OCI-LY7 (cell line): ENCODE measurements around the gene PCDH9. TPM values are rescaled to one million over a fixed set of nuclear protein-coding genes. Genes with fewer than 3 reads are reported as not detected.

ENCODE experiments used
- BruUV-seq: library from RNA; stranded (reverse); fragments of 400-500 nt; replicated peaks from 2 replicates; lab custom pipeline; 2021; lab: Mats Ljungman, UMichigan
- CTCF ChIA-PET: fragments of 300-600 bp; sonication (Branson Sonifier 250); formaldehyde crosslinking; loops from one replicate; lab custom pipeline; 2022; ENCODE audit warnings: antibody characterized with exemption; ENCODE audit not compliant: unreplicated experiment; lab: Charles Lee
- POLR2A ChIA-PET: fragments of 300-600 bp; sonication (Branson Sonifier 250); formaldehyde crosslinking; loops from one replicate; lab custom pipeline; 2022; ENCODE audit warnings: antibody characterized with exemption; lab: Charles Lee
- DNase-seq: peaks from one replicate; pipeline ENCODE4 v3.0.0-alpha.2; 2015; ENCODE audit warnings: low spot score
- H2AFZ ChIP-seq: fragments of 200-600 bp; sonication (generic), shearing (Covaris generic); 2 replicates; pipeline ENCODE4 v1.6.1; 2014; ENCODE audit warnings: mild to moderate bottlenecking, antibody characterized with exemption, low read length, moderate library complexity
- H3K27ac ChIP-seq: fragments of 200-600 bp; sonication (generic); 2 replicates; pipeline ENCODE4 v1.5.1; 2014; ENCODE audit warnings: mixed run types, low read depth, mild to moderate bottlenecking, moderate library complexity, low read length, inconsistent platforms; ENCODE audit not compliant: poor library complexity, severe bottlenecking
- H3K36me3 ChIP-seq: fragments of 200-600 bp; sonication (generic); 2 replicates; pipeline ENCODE4 v1.6.1; 2014; ENCODE audit warnings: mild to moderate bottlenecking, antibody characterized with exemption, low read length, moderate library complexity, mixed read lengths; ENCODE audit not compliant: insufficient read depth
- H3K4me1 ChIP-seq: fragments of 200-600 bp; sonication (generic); 2 replicates; pipeline ENCODE4 v1.5.1; 2014; ENCODE audit warnings: mild to moderate bottlenecking, low read length; ENCODE audit not compliant: insufficient read depth, poor library complexity, severe bottlenecking
- H3K4me2 ChIP-seq: fragments of 200-600 bp; sonication (generic); 2 replicates; pipeline ENCODE4 v1.6.1; 2014; ENCODE audit warnings: mild to moderate bottlenecking, low read length
- H3K4me3 ChIP-seq: fragments of 200-600 bp; sonication (generic); 2 replicates; pipeline ENCODE4 v1.5.1; 2014; ENCODE audit warnings: mild to moderate bottlenecking, low read depth, low read length; ENCODE audit not compliant: poor library complexity, severe bottlenecking
- H3K79me2 ChIP-seq: fragments of 200-600 bp; sonication (generic); 2 replicates; pipeline ENCODE4 v1.6.1; 2016; ENCODE audit warnings: low read depth, mild to moderate bottlenecking, low read length, moderate library complexity, mixed read lengths; ENCODE audit not compliant: insufficient read depth
- H3K9me2 ChIP-seq: fragments of 200-600 bp; sonication (generic); 2 replicates; pipeline ENCODE4 v1.6.1; 2016; ENCODE audit warnings: mild to moderate bottlenecking, low read length, mixed read lengths; ENCODE audit not compliant: insufficient read depth
- H3K9me3 ChIP-seq: fragments of 200-600 bp; sonication (generic); 2 replicates; pipeline ENCODE4 v1.6.1; 2014; ENCODE audit warnings: mild to moderate bottlenecking, mixed run types, low read length, mixed read lengths
- H4K20me1 ChIP-seq: fragments of 200-600 bp; sonication (generic); 2 replicates; pipeline ENCODE4 v1.6.1; 2014; ENCODE audit warnings: mild to moderate bottlenecking, antibody characterized with exemption, low read length, moderate library complexity, mixed read lengths; ENCODE audit not compliant: insufficient read depth
- EZH2phosphoT487 ChIP-seq: fragments of 200-600 bp; sonication (generic); IDR thresholded peaks from 2 replicates; pipeline ENCODE4 v1.6.1; 2018; ENCODE audit warnings: low read depth, borderline replicate concordance, mild to moderate bottlenecking, mixed run types, antibody characterized with exemption, low read length, moderate library complexity, mixed read lengths
- intact Hi-C: fragments of 100-400 bp; cut with micrococcal nuclease; formaldehyde crosslinking; loops from one replicate; pipeline ENCODE4 v1.10.0; 2022; ENCODE audit not compliant: unreplicated experiment
- total RNA-seq, 2 experiments: library from RNA; depleted of rRNA in 1 of 2; stranded (reverse); fragments of >200 nt in 1 of 2; shearing (Covaris generic) in 1 of 2; gene quantifications; 2 replicates each; pipeline ENCODE4 v1.2.3, GENCODE V29; 2014 to 2022
- TF ChIP-seq, protein P1 (sequence below): fragments of 200-600 bp; sonication (generic); conservative IDR thresholded peaks from 2 replicates; pipeline ENCODE4 v1.5.1; 2014; ENCODE audit warnings: mild to moderate bottlenecking, antibody characterized with exemption, low read length, moderate library complexity, mixed read lengths

Gene PCDH9
- total RNA-seq, 2 experiments from 2014 or later, result 20.1 to 26.0 TPM

DNA sequence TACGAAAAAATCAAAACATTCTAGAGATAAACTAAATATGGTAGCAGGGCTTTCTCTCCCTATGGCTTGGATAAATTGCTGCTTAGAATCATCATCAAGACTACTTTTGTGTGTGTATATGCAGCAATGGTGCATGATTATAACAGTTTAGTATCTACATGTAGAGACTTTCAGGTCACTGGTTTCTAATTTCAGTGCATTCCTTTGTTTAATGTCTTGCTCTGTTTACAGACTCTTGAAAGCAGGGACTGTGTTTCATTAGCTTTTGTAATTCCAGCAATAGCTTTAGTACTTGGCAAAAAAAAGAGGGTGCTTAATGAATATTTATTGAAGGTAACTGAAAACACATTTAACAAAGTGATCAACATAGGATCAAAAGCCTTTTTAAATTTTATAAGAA, 420.7 kb downstream of the PCDH9 start:
- POLR2A ChIA-PET, result interaction anchor here (1.4 to 1.5 kb wide), 2 partner anchors 16 to 64 kb away, joined by 4 to 8 read pairs; no protein-coding TSS in a partner anchor

DNA sequence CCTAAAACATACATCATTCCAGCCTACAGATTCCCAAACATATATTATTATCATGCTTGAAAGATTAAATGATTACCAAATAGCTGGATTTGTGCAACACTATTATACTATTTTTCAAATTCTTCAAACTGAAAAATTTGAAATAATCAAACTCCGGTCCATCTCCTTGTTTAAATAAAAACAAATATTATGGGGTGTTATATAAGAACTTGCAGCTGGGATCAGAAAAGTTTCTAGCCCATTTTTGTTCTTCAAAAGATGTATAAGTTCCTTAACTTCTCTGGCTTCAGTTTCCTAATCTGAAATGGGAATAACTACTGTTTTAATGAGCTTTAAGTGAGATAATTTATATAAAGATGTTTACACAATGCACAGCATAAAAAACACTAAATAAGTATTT, 422.9 kb downstream of the PCDH9 start:
- Histone ChIP-seq H3K4me1 (no peaks in the 10 kb centered on the region), H4K20me1 (no peaks in the 10 kb centered on the region), H3K79me2 (no peaks in the 10 kb centered on the region), H2AFZ (no peak overlapping the region; the same call in 1 of the 2 replicates), H3K9me3 (peaks cover 3% of the 10 kb centered on the region; the same call in 1 of the 2 replicates), H3K4me2 (no peak overlapping the region), H3K4me3 (no peak overlapping the region), H3K27ac (no peak overlapping the region), H3K9me2 (no peaks in the 10 kb centered on the region), H3K36me3 (no peaks in the 10 kb centered on the region)
- TF ChIP-seq EZH2phosphoT487, result no peak
- no TSS peak for BruUV-seq
- intact Hi-C loops, result no loop called here
- DNase-seq, result no peak
- ChIA-PET POLR2A (interaction anchor here (0.8 to 2.0 kb wide), 6 partner anchors 11 to 95 kb away, joined by 3 to 10 read pairs (median 4); no protein-coding TSS in a partner anchor), CTCF (no interaction called here)

More for the DNA sequence above, 420.7 kb downstream of the PCDH9 start:
- CTCF ChIA-PET, result no interaction called here
- Histone ChIP-seq H3K9me3 (peaks cover 3% of the 10 kb centered on the region; the same call in 1 of the 2 replicates), H4K20me1 (no peaks in the 10 kb centered on the region), H3K4me1 (no peaks in the 10 kb centered on the region), H3K27ac (no peak overlapping the region), H3K79me2 (no peaks in the 10 kb centered on the region), H3K36me3 (no peaks in the 10 kb centered on the region), H3K4me2 (no peak overlapping the region), H2AFZ (no peak overlapping the region), H3K9me2 (no peaks in the 10 kb centered on the region), H3K4me3 (no peak overlapping the region)
- no TSS peak for BruUV-seq
- no peak for DNase-seq
- no peak for TF ChIP-seq EZH2phosphoT487
- intact Hi-C loops, result no loop called here

DNA sequence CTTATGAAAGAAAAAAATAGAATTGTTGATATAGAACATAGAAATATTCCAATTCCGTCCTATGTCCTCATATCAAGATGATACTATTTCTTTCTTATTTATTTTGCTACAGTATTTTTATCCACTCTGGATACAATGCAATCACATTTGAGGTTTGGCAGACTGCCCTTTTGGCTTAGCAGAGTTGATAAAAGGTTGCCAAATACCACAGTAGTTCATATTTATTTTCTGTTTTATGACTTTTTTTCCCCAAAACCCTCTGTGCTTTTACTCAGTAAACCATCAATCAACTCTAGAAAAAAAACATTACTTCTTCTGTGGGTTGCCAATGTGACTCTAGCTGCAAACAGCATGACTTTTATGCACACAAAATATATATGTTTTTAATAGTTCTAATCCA, 424.5 kb downstream of the PCDH9 start:
- Histone ChIP-seq H2AFZ (no peak overlapping the region), H3K27ac (no peak overlapping the region), H3K36me3 (no peaks in the 10 kb centered on the region), H3K79me2 (no peaks in the 10 kb centered on the region), H3K4me2 (no peak overlapping the region), H3K4me1 (no peaks in the 10 kb centered on the region), H3K9me3 (no peaks in the 10 kb centered on the region; the same call in 1 of the 2 replicates), H4K20me1 (no peaks in the 10 kb centered on the region), H3K4me3 (no peak overlapping the region), H3K9me2 (no peaks in the 10 kb centered on the region)
- ChIA-PET POLR2A (interaction anchor here (0.6 to 2.0 kb wide), 3 partner anchors 10 to 245 kb away, joined by 3 to 10 read pairs (median 7); no protein-coding TSS in a partner anchor), CTCF (no interaction called here)
- TF ChIP-seq, protein P1, sequence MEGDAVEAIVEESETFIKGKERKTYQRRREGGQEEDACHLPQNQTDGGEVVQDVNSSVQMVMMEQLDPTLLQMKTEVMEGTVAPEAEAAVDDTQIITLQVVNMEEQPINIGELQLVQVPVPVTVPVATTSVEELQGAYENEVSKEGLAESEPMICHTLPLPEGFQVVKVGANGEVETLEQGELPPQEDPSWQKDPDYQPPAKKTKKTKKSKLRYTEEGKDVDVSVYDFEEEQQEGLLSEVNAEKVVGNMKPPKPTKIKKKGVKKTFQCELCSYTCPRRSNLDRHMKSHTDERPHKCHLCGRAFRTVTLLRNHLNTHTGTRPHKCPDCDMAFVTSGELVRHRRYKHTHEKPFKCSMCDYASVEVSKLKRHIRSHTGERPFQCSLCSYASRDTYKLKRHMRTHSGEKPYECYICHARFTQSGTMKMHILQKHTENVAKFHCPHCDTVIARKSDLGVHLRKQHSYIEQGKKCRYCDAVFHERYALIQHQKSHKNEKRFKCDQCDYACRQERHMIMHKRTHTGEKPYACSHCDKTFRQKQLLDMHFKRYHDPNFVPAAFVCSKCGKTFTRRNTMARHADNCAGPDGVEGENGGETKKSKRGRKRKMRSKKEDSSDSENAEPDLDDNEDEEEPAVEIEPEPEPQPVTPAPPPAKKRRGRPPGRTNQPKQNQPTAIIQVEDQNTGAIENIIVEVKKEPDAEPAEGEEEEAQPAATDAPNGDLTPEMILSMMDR, result no peak
- TF ChIP-seq EZH2phosphoT487, result no peak
- DNase-seq, result no peak
- BruUV-seq, result no TSS peak
- intact Hi-C loops, result no loop called here
